ENCODE measurements around the gene SCN4A.

Gene SCN4A

GRCh38 chr17:63976702-63977101, 4.0 kb upstream of the SCN4A start:
- TF ChIP-seq, protein P1, sequence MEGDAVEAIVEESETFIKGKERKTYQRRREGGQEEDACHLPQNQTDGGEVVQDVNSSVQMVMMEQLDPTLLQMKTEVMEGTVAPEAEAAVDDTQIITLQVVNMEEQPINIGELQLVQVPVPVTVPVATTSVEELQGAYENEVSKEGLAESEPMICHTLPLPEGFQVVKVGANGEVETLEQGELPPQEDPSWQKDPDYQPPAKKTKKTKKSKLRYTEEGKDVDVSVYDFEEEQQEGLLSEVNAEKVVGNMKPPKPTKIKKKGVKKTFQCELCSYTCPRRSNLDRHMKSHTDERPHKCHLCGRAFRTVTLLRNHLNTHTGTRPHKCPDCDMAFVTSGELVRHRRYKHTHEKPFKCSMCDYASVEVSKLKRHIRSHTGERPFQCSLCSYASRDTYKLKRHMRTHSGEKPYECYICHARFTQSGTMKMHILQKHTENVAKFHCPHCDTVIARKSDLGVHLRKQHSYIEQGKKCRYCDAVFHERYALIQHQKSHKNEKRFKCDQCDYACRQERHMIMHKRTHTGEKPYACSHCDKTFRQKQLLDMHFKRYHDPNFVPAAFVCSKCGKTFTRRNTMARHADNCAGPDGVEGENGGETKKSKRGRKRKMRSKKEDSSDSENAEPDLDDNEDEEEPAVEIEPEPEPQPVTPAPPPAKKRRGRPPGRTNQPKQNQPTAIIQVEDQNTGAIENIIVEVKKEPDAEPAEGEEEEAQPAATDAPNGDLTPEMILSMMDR (IDR thresholded peaks at IDR 0.05; ENCODE audit: extremely low read depth, insufficient read depth, missing control alignments): no peak
- in situ Hi-C loops (cut with MboI; ENCODE audit: low pct_unique_long_range_greater_than_20kb, low sequenced_read_pairs, unreplicated experiment): no loop called here
- DNase-seq (ENCODE audit: low spot score): no peak

DNA sequence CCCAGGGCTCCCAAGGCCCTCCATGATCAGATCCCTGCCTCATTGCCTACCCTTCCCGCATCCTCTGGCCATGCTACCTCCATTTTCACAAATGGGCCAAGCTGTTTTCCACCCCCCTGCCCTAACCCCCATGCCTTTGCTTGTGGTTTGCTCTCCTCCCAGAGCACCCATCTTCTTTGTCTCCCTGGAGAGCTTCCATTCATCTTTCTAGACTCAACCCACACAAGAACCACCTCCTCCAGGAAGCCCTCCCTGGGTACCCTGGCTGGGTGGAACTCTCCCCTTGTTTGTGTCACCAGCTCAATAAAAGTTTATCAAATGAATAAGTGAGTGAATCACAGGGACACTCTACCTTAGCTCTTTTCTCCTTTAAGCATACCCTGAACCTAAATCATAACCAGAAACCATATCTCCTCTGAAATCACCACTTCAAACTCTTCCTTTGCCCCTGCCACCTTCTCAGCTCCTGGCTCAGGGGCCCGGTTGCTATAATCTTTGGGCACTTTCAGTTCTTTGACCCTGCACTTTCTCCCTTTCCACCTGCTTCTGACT, 2.9 kb upstream of the SCN4A start:
- in situ Hi-C loops (cut with MboI; ENCODE audit: low pct_unique_long_range_greater_than_20kb, low sequenced_read_pairs, unreplicated experiment): no loop called here
- TF ChIP-seq, protein P1 (IDR thresholded peaks at IDR 0.05; ENCODE audit: extremely low read depth, insufficient read depth, missing control alignments): no peak
- DNase-seq (ENCODE audit: low spot score): no peak

- TF ChIP-seq, protein P1 (IDR thresholded peaks at IDR 0.05; ENCODE audit: extremely low read depth, insufficient read depth, missing control alignments): no peak
- in situ Hi-C loops (cut with MboI; ENCODE audit: low pct_unique_long_range_greater_than_20kb, low sequenced_read_pairs, unreplicated experiment): no loop called here
- DNase-seq (ENCODE audit: low spot score): no peak
Measured at GRCh38 chr17:63974594-63975192, 2.0 kb upstream of the SCN4A start.

DNA sequence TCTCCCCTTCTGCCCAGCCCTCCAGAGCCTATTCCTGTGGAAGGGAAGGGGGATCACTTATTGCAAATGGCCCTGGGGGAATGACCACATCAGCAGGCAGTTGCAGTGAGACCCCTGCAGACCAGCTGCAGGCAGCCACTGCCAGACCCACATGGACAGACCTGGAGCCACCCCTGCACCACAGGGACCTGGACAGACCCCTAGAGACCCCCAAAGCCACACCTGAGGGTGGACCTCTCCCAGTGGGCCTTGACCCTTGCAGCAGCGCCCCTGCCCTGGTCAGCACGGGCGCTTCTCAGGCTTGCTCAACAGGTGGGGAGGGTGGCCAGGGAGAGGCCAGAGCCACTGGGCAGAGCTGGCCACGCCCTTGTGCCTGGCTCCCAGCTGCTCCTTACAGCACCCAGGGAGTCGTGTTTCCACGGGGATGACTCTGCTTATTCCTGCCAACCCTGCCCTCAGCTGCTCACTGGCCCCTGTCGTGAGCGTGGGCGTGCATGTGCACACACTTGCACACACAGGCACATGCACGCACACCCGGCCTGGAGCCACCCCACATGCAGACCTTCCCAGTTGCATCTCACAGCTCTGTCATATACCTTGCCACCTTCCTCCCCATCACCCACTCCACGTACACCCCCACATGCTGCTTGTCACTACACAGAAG, 1.3 kb upstream of the SCN4A start:
- TF ChIP-seq, protein P1 (IDR thresholded peaks at IDR 0.05; ENCODE audit: extremely low read depth, insufficient read depth, missing control alignments): no peak
- no peak for DNase-seq (ENCODE audit: low spot score)
- in situ Hi-C loops (cut with MboI; ENCODE audit: low pct_unique_long_range_greater_than_20kb, low sequenced_read_pairs, unreplicated experiment): no loop called here

- in situ Hi-C loops (cut with MboI; ENCODE audit: low pct_unique_long_range_greater_than_20kb, low sequenced_read_pairs, unreplicated experiment): no loop called here
- no peak for DNase-seq (ENCODE audit: low spot score)
- TF ChIP-seq, protein P1 (IDR thresholded peaks at IDR 0.05; ENCODE audit: extremely low read depth, insufficient read depth, missing control alignments): no peak
Measured at GRCh38 chr17:63973247-63973646, 529 bp upstream of the SCN4A start.

GRCh38 chr17:63969278-63969677, 3.4 kb downstream of the SCN4A start:
- in situ Hi-C loops (cut with MboI; ENCODE audit: low pct_unique_long_range_greater_than_20kb, low sequenced_read_pairs, unreplicated experiment): no loop called here

More at GRCh38 chr17:63969278-63969677, 3.4 kb downstream of the SCN4A start:
- TF ChIP-seq, protein P1 (IDR thresholded peaks at IDR 0.05; ENCODE audit: extremely low read depth, insufficient read depth, missing control alignments): no peak
- no peak for DNase-seq (ENCODE audit: low spot score)

Measured in GM13977 (cell line).